Keratinocyte (primary cell): ENCODE results near the gene ZNF780B.

Source experiments
- CTCF ChIP-seq, 3 experiments: IDR thresholded peaks in 1 of 3; conservative IDR thresholded peaks in 1 of 3; optimal IDR thresholded peaks in 1 of 3; 2 replicates in 2 of 3; 3 replicates in 1 of 3; pipeline versions ENCODE3 to v1.5.1; 2011; ENCODE audit warnings: low read length in 3 of 3, mild to moderate bottlenecking in 3 of 3, moderate library complexity in 2 of 3, control low read depth in 1 of 3, inconsistent platforms in 1 of 3; ENCODE audit not compliant: insufficient read depth in 2 of 3; ENCODE audit errors: extremely low read depth in 1 of 3
- EZH2 ChIP-seq: IDR thresholded peaks from one replicate; pipeline ENCODE4 v1.6.1; 2012; ENCODE audit warnings: inconsistent platforms, mild to moderate bottlenecking, low read length, moderate library complexity

DNA sequence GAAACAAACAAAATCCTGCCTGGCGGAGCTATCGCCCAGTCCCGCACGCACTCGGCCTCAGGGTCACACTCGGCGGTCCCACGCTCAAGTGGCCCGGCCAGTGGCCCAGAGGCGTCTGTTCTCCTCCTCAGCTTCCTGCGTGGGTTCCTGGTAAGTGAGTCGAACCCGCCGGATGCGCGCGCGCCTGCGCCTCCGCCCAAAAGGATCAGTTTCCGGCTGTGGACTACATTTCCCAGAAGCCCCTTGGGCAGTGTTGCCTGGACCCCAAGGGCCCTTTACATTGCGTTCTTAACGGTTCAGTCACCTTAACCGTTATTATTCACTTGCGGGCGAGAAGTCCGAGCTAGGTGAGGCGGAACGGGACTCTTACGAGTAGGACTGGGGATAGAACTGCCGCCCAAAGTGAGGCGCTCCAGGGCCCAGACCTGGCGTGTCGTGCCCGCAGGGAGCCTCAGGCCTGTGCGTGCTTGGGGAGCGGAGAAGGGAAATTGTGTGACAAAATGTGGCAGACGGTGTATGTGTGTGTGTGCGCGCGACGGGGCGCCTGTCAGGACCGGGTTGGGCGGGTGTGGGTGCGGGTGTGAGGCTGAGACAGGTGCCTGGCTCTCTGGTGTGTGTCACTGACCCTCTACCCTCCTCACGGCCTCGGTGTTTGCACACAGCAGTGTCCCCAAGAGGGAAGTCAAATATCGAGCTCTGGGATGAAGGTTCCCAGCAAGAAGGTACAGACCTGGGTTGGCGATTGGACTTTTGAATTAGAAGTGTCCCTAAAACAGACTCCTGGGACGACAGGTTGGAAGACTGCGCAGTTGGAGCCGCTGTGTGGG lies 59.0 kb downstream of the ZNF780B start, which contains the start of gene ZNF546:
- no peak for TF ChIP-seq CTCF (optimal IDR thresholded peaks at IDR 0.05 in 1 of 3, IDR thresholded peaks at IDR 0.05 in 1 of 3, conservative IDR thresholded peaks at IDR 0.05 in 1 of 3; ENCODE audit: extremely low read depth in 1 of 3, insufficient read depth in 2 of 3, low read length in 3 of 3)
- TF ChIP-seq EZH2, result no peak
